Measurements from ENCODE around the gene MAP3K14.
"Not testable (repeated sequence)": the region's sequence is repeated elsewhere in the genome, so short reads cannot be mapped to it uniquely, and the experiment has no call there.

Gene MAP3K14

DNA sequence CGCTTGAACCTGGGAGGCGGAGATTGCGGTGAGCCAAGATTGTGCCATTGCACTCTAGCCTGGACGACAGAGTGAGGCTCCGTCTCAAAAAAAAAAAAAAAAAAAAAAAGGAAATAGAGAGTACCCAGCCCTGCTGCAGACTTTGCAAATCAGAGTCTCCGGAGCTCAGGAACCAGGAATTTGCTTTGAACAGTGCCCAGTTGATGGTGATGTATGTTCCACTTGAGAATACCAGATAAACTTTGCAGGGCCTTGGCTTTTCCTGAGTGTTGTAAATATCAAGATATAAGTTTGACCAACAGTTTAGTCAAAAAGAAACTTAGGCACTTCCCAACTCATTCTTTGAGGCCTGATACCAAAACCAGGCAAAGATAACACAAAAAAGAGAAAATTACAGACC lies 30.6 kb upstream of the MAP3K14 start:
- Histone ChIP-seq H3K9me3 (ENCODE audit: control insufficient read depth in 2 of 2, low read length in 2 of 2) (no peaks in the 10 kb centered on the region), H3K4me3 (ENCODE audit: low read length in 2 of 2) (no peak overlapping the region), H3K4me1 (ENCODE audit: control insufficient read depth in 2 of 2, insufficient read depth in 2 of 2, low read length in 2 of 2) (peaks cover 0 to 3% of the 10 kb centered on the region in 2 donors), H3K27me3 (ENCODE audit: control insufficient read depth in 2 of 2, insufficient read depth in 2 of 2, low read length in 2 of 2) (no peaks in the 10 kb centered on the region), H3K27ac (ENCODE audit: low read depth in 2 of 2, low read length in 2 of 2) (no peak overlapping the region), H3K36me3 (ENCODE audit: control insufficient read depth in 2 of 2, insufficient read depth in 2 of 2, low read length in 2 of 2) (no peaks in the 10 kb centered on the region), H3K9ac (ENCODE audit: low read depth in 1 of 2, low read length in 2 of 2) (no peak overlapping the region)

GRCh38 chr17:45346216-45347015 lies 29.6 kb upstream of the MAP3K14 start:
- Histone ChIP-seq H3K4me3 (ENCODE audit: low read length in 2 of 2) (no peak overlapping the region), H3K9me3 (ENCODE audit: control insufficient read depth in 2 of 2, low read length in 2 of 2) (no peaks in the 10 kb centered on the region), H3K4me1 (ENCODE audit: control insufficient read depth in 2 of 2, insufficient read depth in 2 of 2, low read length in 2 of 2) (peaks cover 0 to 3% of the 10 kb centered on the region in 2 donors), H3K9ac (ENCODE audit: low read depth in 1 of 2, low read length in 2 of 2) (no peak overlapping the region), H3K27ac (ENCODE audit: low read depth in 2 of 2, low read length in 2 of 2) (no peak overlapping the region), H3K36me3 (ENCODE audit: control insufficient read depth in 2 of 2, insufficient read depth in 2 of 2, low read length in 2 of 2) (no peaks in the 10 kb centered on the region), H3K27me3 (ENCODE audit: control insufficient read depth in 2 of 2, insufficient read depth in 2 of 2, low read length in 2 of 2) (no peaks in the 10 kb centered on the region)

DNA sequence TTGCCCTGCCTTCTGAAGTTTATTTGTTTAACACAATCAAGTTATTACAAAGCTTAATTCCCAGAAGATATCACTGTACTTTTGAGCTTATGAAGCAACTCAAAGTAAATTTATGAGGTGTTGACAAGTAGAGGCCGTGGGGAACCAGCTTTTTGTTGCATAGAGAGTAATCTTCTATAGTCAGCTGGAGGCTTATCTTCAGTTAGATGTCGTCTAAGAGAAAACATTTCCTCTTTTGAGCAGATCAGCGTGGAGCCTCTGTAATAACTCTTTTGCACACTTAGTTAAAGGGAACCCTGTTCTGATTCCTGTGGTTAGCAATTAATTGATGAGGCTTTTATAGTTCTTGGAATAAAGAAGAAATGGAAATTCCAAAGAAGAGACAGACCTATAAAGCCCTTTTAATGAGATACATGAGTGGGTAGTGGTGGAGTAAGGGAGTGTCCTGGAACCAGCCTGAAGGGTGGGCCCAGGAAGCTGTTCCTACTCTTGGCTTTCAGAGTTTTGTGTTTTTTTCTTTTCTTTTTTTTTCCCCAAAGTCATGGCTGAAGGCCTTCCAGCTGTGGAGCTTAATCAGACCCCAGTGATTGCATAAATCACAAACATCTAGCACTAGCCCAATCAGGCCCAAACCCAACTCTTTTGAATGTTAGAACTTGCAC lies 28.9 kb upstream of the MAP3K14 start:
- Histone ChIP-seq H3K4me1 (ENCODE audit: control insufficient read depth in 2 of 2, insufficient read depth in 2 of 2, low read length in 2 of 2) (peaks cover 0 to 3% of the 10 kb centered on the region in 2 donors), H3K4me3 (ENCODE audit: low read length in 2 of 2) (no peak overlapping the region), H3K27me3 (ENCODE audit: control insufficient read depth in 2 of 2, insufficient read depth in 2 of 2, low read length in 2 of 2) (no peaks in the 10 kb centered on the region), H3K9me3 (ENCODE audit: control insufficient read depth in 2 of 2, low read length in 2 of 2) (no peaks in the 10 kb centered on the region), H3K9ac (ENCODE audit: low read depth in 1 of 2, low read length in 2 of 2) (no peak overlapping the region), H3K36me3 (ENCODE audit: control insufficient read depth in 2 of 2, insufficient read depth in 2 of 2, low read length in 2 of 2) (no peaks in the 10 kb centered on the region), H3K27ac (ENCODE audit: low read depth in 2 of 2, low read length in 2 of 2) (peak overlapping the region; percentile 2 to 44)

DNA sequence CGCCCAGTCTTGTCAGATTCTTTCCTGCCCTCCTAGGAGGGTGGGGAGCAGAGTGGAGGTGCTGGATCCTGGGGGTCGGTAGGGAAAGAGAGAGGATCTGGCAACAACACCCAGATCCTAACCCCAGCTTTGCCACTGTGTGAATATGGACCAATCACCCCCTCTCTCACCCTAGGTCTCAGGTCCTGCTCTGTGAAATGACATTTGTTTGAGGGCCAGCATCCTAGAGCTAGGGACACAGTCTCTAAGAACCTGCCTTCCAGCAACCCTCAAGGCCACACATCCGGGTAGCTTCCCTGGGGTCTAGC lies 28.4 kb upstream of the MAP3K14 start:
- Histone ChIP-seq H3K27ac (ENCODE audit: low read depth in 2 of 2, low read length in 2 of 2) (peak overlapping the region; percentile 2 to 44), H3K9me3 (ENCODE audit: control insufficient read depth in 2 of 2, low read length in 2 of 2) (no peaks in the 10 kb centered on the region), H3K4me3 (ENCODE audit: low read length in 2 of 2) (no peak overlapping the region), H3K27me3 (ENCODE audit: control insufficient read depth in 2 of 2, insufficient read depth in 2 of 2, low read length in 2 of 2) (no peaks in the 10 kb centered on the region), H3K9ac (ENCODE audit: low read depth in 1 of 2, low read length in 2 of 2) (no peak overlapping the region), H3K36me3 (ENCODE audit: control insufficient read depth in 2 of 2, insufficient read depth in 2 of 2, low read length in 2 of 2) (no peaks in the 10 kb centered on the region), H3K4me1 (ENCODE audit: control insufficient read depth in 2 of 2, insufficient read depth in 2 of 2, low read length in 2 of 2) (peaks cover 0 to 3% of the 10 kb centered on the region in 2 donors)

GRCh38 chr17:45343967-45344664 lies 27.3 kb upstream of the MAP3K14 start:
- H3K4me1 ChIP-seq (ENCODE audit: control insufficient read depth in 2 of 2, insufficient read depth in 2 of 2, low read length in 2 of 2); H3K9ac ChIP-seq (ENCODE audit: low read depth in 1 of 2, low read length in 2 of 2); H3K36me3 ChIP-seq (ENCODE audit: control insufficient read depth in 2 of 2, insufficient read depth in 2 of 2, low read length in 2 of 2); H3K27me3 ChIP-seq (ENCODE audit: control insufficient read depth in 2 of 2, insufficient read depth in 2 of 2, low read length in 2 of 2); H3K9me3 ChIP-seq (ENCODE audit: control insufficient read depth in 2 of 2, low read length in 2 of 2); H3K27ac ChIP-seq (ENCODE audit: low read depth in 2 of 2, low read length in 2 of 2); H3K4me3 ChIP-seq (ENCODE audit: low read length in 2 of 2): not testable (repeated sequence)

- H3K9ac ChIP-seq (ENCODE audit: low read depth in 1 of 2, low read length in 2 of 2), result no peak overlapping the region
- no peaks in the 10 kb centered on the region for H3K27me3 ChIP-seq (ENCODE audit: control insufficient read depth in 2 of 2, insufficient read depth in 2 of 2, low read length in 2 of 2)
- peaks cover 0 to 3% of the 10 kb centered on the region in 2 donors for H3K4me1 ChIP-seq (ENCODE audit: control insufficient read depth in 2 of 2, insufficient read depth in 2 of 2, low read length in 2 of 2)
- no peak overlapping the region for H3K27ac ChIP-seq (ENCODE audit: low read depth in 2 of 2, low read length in 2 of 2)
- H3K4me3 ChIP-seq (ENCODE audit: low read length in 2 of 2), result no peak overlapping the region
- no peaks in the 10 kb centered on the region for H3K9me3 ChIP-seq (ENCODE audit: control insufficient read depth in 2 of 2, low read length in 2 of 2)
- H3K36me3 ChIP-seq (ENCODE audit: control insufficient read depth in 2 of 2, insufficient read depth in 2 of 2, low read length in 2 of 2), result no peaks in the 10 kb centered on the region
Observed at GRCh38 chr17:45342871-45343526, 26.2 kb upstream of the MAP3K14 start.

DNA sequence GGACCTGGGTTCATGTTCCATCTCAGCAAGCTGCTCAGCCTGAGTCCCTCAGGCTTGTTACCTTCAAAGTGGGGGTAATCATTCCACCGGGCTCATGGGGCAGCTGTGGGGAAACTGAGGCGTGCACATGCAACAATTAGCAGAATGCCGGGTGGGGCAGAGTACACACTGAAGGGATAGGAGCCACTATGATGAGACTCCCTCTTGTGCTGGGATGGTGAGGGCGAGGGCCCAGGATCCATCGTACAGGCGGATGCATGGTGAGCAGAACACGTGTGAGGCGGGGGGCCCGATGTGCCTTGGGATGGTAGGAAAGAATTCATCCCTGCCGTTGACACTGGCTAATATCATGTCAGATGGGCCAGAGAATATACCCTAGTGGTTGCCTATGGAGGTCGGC lies 25.5 kb upstream of the MAP3K14 start:
- H3K36me3 ChIP-seq (ENCODE audit: control insufficient read depth in 2 of 2, insufficient read depth in 2 of 2, low read length in 2 of 2), result no peaks in the 10 kb centered on the region
- H3K27me3 ChIP-seq (ENCODE audit: control insufficient read depth in 2 of 2, insufficient read depth in 2 of 2, low read length in 2 of 2), result no peaks in the 10 kb centered on the region
- no peak overlapping the region for H3K27ac ChIP-seq (ENCODE audit: low read depth in 2 of 2, low read length in 2 of 2)
- H3K4me1 ChIP-seq (ENCODE audit: control insufficient read depth in 2 of 2, insufficient read depth in 2 of 2, low read length in 2 of 2), result peaks cover 0 to 3% of the 10 kb centered on the region in 2 donors
- no peak overlapping the region for H3K9ac ChIP-seq (ENCODE audit: low read depth in 1 of 2, low read length in 2 of 2)
- H3K9me3 ChIP-seq (ENCODE audit: control insufficient read depth in 2 of 2, low read length in 2 of 2), result no peaks in the 10 kb centered on the region
- no peak overlapping the region for H3K4me3 ChIP-seq (ENCODE audit: low read length in 2 of 2)

- H3K4me1 ChIP-seq (ENCODE audit: control insufficient read depth in 2 of 2, insufficient read depth in 2 of 2, low read length in 2 of 2), result peaks cover 0 to 3% of the 10 kb centered on the region in 2 donors
Observed at GRCh38 chr17:45341533-45342158, 24.8 kb upstream of the MAP3K14 start.

GRCh38 chr17:45339646-45340605 lies 23.1 kb upstream of the MAP3K14 start:
- no peaks in the 10 kb centered on the region for H3K4me1 ChIP-seq (ENCODE audit: control insufficient read depth in 2 of 2, insufficient read depth in 2 of 2, low read length in 2 of 2)
- H3K36me3 ChIP-seq (ENCODE audit: control insufficient read depth in 2 of 2, insufficient read depth in 2 of 2, low read length in 2 of 2), result no peaks in the 10 kb centered on the region
- H3K27ac ChIP-seq (ENCODE audit: low read depth in 2 of 2, low read length in 2 of 2), result no peak overlapping the region

More at GRCh38 chr17:45341533-45342158, 24.8 kb upstream of the MAP3K14 start:
- Histone ChIP-seq H3K27ac (ENCODE audit: low read depth in 2 of 2, low read length in 2 of 2) (no peak overlapping the region), H3K9me3 (ENCODE audit: control insufficient read depth in 2 of 2, low read length in 2 of 2) (no peaks in the 10 kb centered on the region), H3K27me3 (ENCODE audit: control insufficient read depth in 2 of 2, insufficient read depth in 2 of 2, low read length in 2 of 2) (no peaks in the 10 kb centered on the region), H3K9ac (ENCODE audit: low read depth in 1 of 2, low read length in 2 of 2) (no peak overlapping the region), H3K36me3 (ENCODE audit: control insufficient read depth in 2 of 2, insufficient read depth in 2 of 2, low read length in 2 of 2) (no peaks in the 10 kb centered on the region), H3K4me3 (ENCODE audit: low read length in 2 of 2) (no peak overlapping the region)

More at GRCh38 chr17:45339646-45340605, 23.1 kb upstream of the MAP3K14 start:
- no peak overlapping the region for H3K4me3 ChIP-seq (ENCODE audit: low read length in 2 of 2)
- no peaks in the 10 kb centered on the region for H3K9me3 ChIP-seq (ENCODE audit: control insufficient read depth in 2 of 2, low read length in 2 of 2)
- no peaks in the 10 kb centered on the region for H3K27me3 ChIP-seq (ENCODE audit: control insufficient read depth in 2 of 2, insufficient read depth in 2 of 2, low read length in 2 of 2)
- no peak overlapping the region for H3K9ac ChIP-seq (ENCODE audit: low read depth in 1 of 2, low read length in 2 of 2)
